GM12874 (cell line): ENCODE data around the gene SPANXD.
"Not testable (repeated sequence)": the region's sequence is repeated elsewhere in the genome, so short reads cannot be mapped to it uniquely, and the experiment has no call there.

Experiments
- CTCF ChIP-seq: IDR thresholded peaks from 2 replicates; pipeline ENCODE4 v1.5.1; 2011; ENCODE audit warnings: low read depth, mild to moderate bottlenecking, control low read depth, low read length, moderate library complexity; ENCODE audit not compliant: insufficient read depth

SPANXD gene

GRCh38 chrX:141698639-141699038 lies at the start of gene SPANXD:
TSS of gene SPANXD (minus strand) at chrX:141698739. CDS start at chrX:141698405, 334 bp downstream.
- TF ChIP-seq CTCF: not testable (repeated sequence)

- no peak for TF ChIP-seq CTCF
Observed at GRCh38 chrX:141742666-141743065, 44.1 kb upstream of the SPANXD start.

GRCh38 chrX:141736656-141737055 lies 38.1 kb upstream of the SPANXD start:
- TF ChIP-seq CTCF: no peak

GRCh38 chrX:141733371-141733770 lies 34.8 kb upstream of the SPANXD start:
- TF ChIP-seq CTCF: no peak

- no peak for TF ChIP-seq CTCF
Observed at GRCh38 chrX:141732031-141732430, 33.5 kb upstream of the SPANXD start.

GRCh38 chrX:141724186-141724585 lies 25.6 kb upstream of the SPANXD start:
- TF ChIP-seq CTCF: no peak

- no peak for TF ChIP-seq CTCF
Observed at GRCh38 chrX:141714680-141715079, 16.1 kb upstream of the SPANXD start.

GRCh38 chrX:141701072-141701471 lies 2.5 kb upstream of the SPANXD start:
- TF ChIP-seq CTCF: no peak
